NCI-H2029 treated with DMSO at 0.1 percent for 48 hours (cell line): ENCODE results near the gene PHLDB2.
A peak's percentile ranks its signal among the peaks of the same experiment; 100 is the strongest.

ENCODE experiments used
- DNase-seq: peaks from one replicate; lab custom pipeline; 2025; lab: John Stamatoyannopoulos, UW

The PHLDB2 gene

GRCh38 chr3:111965484-111965883 is 106.4 kb downstream of the PHLDB2 start:
- DNase-seq, result no peak

GRCh38 chr3:111967068-111967467 is 108.0 kb downstream of the PHLDB2 start:
- no peak for DNase-seq

GRCh38 chr3:111967651-111968274 is 108.7 kb downstream of the PHLDB2 start:
- DNase-seq, result peak; percentile 87

GRCh38 chr3:111968319-111969054 is 109.4 kb downstream of the PHLDB2 start:
- no peak for DNase-seq

- no peak for DNase-seq
Measured at GRCh38 chr3:111970376-111970775, 111.3 kb downstream of the PHLDB2 start.

GRCh38 chr3:111971533-111972130 is 112.6 kb downstream of the PHLDB2 start:
- peak; percentile 80 for DNase-seq

GRCh38 chr3:111972891-111973290 is 113.8 kb downstream of the PHLDB2 start:
- DNase-seq, result no peak

- DNase-seq, result no peak
Measured at GRCh38 chr3:111975131-111975530, 116.1 kb downstream of the PHLDB2 start.

- DNase-seq, result peak; percentile 19
Measured at GRCh38 chr3:111976254-111976653, 117.2 kb downstream of the PHLDB2 start.

GRCh38 chr3:111978583-111979433 is 119.7 kb downstream of the PHLDB2 start, which contains the start of gene ABHD10:
Gene ABHD10 (plus strand): TSS chr3:111979026. CDS start chr3:111979062, 36 bp downstream.
- DNase-seq, result peak; percentile 97

- DNase-seq, result no peak
Measured at GRCh38 chr3:111979434-111980038, 120.5 kb downstream of the PHLDB2 start.

- no peak for DNase-seq
Measured at GRCh38 chr3:111980716-111981456, 121.8 kb downstream of the PHLDB2 start.

GRCh38 chr3:111981457-111981763 is 122.3 kb downstream of the PHLDB2 start:
- no peak for DNase-seq

GRCh38 chr3:111984636-111985298 is 125.7 kb downstream of the PHLDB2 start:
- DNase-seq, result no peak

- DNase-seq, result no peak
Measured at GRCh38 chr3:111986800-111987199, 127.7 kb downstream of the PHLDB2 start.

- DNase-seq, result peak; percentile 81
Measured at GRCh38 chr3:111989061-111989678, 130.1 kb downstream of the PHLDB2 start.

GRCh38 chr3:111993038-111993437 is 134.0 kb downstream of the PHLDB2 start:
- DNase-seq, result no peak

GRCh38 chr3:111998636-111999483 is 139.8 kb downstream of the PHLDB2 start, which contains the start of gene TAGLN3:
Gene TAGLN3 (plus strand): TSS chr3:111998922. CDS start chr3:111999423, 501 bp downstream.
- peak; percentile 56 for DNase-seq
